Right cardiac atrium (tissue), 5 donors: ENCODE results near the gene CHURC1. TPM values are rescaled to one million over a fixed set of nuclear protein-coding genes. Genes with fewer than 3 reads are reported as not detected.

Experiments
- ATAC-seq, 2 donors: fragments of 200-7000 bp; cut with Tn5 transposase; one replicate each; pipeline versions ENCODE4 v1.8.0 to v1.9.1; 2020; ENCODE audit warnings: moderate library complexity in 2 of 2, mild to moderate bottlenecking in 1 of 2
- DNase-seq, 3 donors: peaks; one replicate each; pipeline ENCODE4 v3.0.0-alpha.2; 2020
- H3K27ac ChIP-seq: one replicate; pipeline ENCODE4 v1.5.1; 2013; ENCODE audit warnings: mild to moderate bottlenecking, low read length, control low read depth, moderate library complexity
- H3K27me3 ChIP-seq: one replicate; pipeline ENCODE4 v1.6.1; 2013; ENCODE audit not compliant: control insufficient read depth, insufficient read depth
- H3K4me1 ChIP-seq: one replicate; pipeline ENCODE4 v1.6.1; 2013; ENCODE audit warnings: low read length; ENCODE audit not compliant: control insufficient read depth, insufficient read depth
- H3K4me3 ChIP-seq: one replicate; pipeline ENCODE4 v1.5.1; 2013; ENCODE audit warnings: low read length, control low read depth
- H3K9me3 ChIP-seq: one replicate; pipeline ENCODE4 v1.6.1; 2013; ENCODE audit warnings: low read length; ENCODE audit not compliant: control insufficient read depth
- WGBS: extraction: QIAGEN DNeasy Blood & Tissue Kit; methylation state at CpG from one replicate; pipeline ENCODE4 v1.1.7; 2013; 5-methylcytosine and 5-hydroxymethylcytosine counted together
- intact Hi-C, 4 donors: fragments of 100-400 bp; cut with DNase I; formaldehyde crosslinking; loops; one replicate each; pipeline versions ENCODE4 v1.11.0 to v1.14.0; 2022 to 2023
- polyA plus RNA-seq: library from polyadenylated mRNA; stranded (reverse); fragments of 200-250 nt; gene quantifications from one replicate; pipeline ENCODE4 v1.2.3, GENCODE V29; 2013
- total RNA-seq, 4 donors: library from RNA; stranded (reverse); fragmentation: NEBNext Ultra II Directional; extraction: Animal tissue kit (Norgen Biotek cat#: 25700); gene quantifications; one replicate each; pipeline ENCODE4 v1.2.1, GENCODE V29; 2021
- donor health status: healthy with polysubstance abuse.
- donor health status: DM: no; HTN: yes; CAD: no.
- donor health status: DM: no; HTN: no; CAD: no.
- donor health status: DM: no; HTN: yes; CAD: no; lungs with severe emphysema.
- donor health status: DM: yes; HTN: yes; CAD: no.

Gene CHURC1
- total and polyA plus RNA-seq, 5 donors: 55.5 to 114 (median 87.3) TPM

DNA sequence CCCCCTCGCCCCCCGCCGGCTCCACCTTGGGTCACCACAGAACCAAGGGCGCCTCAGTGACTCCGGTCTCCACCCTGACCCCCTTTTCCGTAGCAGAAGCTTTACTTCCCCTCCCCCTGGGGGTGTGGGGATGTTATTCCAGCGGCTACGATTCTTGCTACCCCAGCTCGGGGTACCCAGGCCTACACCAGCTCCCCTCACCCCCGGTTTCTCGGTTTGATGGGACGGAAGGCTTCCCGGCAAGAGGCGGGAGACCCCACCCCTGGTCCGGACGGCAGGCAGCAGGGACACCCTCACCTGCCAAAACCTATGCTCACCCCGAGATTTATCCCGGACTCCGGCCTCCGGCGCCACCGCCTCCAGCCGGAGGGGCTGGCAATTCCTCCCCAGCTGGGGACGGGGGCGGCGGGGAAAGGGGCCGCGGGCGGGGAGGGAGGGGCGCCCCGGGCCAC lies 57.3 kb downstream of the CHURC1 start:
- DNase-seq: peak in 1 of 3 donors; percentile 56
- H3K4me1 ChIP-seq: no peaks in the 10 kb centered on the region
- WGBS: 2% methylated on average over 31 of the region's 31 CpGs
- no peak overlapping the region for H3K27ac ChIP-seq
- H3K9me3 ChIP-seq: no peaks in the 10 kb centered on the region
- no peaks in the 10 kb centered on the region for H3K27me3 ChIP-seq
- ATAC-seq: peak; percentile 8 to 9
- peak overlapping the region; percentile 98 for H3K4me3 ChIP-seq
- intact Hi-C loops: loop anchor here in 1 of 4 donors (10.0 kb wide), 1 partner anchor 147 kb away; no protein-coding TSS in a partner anchor

DNA sequence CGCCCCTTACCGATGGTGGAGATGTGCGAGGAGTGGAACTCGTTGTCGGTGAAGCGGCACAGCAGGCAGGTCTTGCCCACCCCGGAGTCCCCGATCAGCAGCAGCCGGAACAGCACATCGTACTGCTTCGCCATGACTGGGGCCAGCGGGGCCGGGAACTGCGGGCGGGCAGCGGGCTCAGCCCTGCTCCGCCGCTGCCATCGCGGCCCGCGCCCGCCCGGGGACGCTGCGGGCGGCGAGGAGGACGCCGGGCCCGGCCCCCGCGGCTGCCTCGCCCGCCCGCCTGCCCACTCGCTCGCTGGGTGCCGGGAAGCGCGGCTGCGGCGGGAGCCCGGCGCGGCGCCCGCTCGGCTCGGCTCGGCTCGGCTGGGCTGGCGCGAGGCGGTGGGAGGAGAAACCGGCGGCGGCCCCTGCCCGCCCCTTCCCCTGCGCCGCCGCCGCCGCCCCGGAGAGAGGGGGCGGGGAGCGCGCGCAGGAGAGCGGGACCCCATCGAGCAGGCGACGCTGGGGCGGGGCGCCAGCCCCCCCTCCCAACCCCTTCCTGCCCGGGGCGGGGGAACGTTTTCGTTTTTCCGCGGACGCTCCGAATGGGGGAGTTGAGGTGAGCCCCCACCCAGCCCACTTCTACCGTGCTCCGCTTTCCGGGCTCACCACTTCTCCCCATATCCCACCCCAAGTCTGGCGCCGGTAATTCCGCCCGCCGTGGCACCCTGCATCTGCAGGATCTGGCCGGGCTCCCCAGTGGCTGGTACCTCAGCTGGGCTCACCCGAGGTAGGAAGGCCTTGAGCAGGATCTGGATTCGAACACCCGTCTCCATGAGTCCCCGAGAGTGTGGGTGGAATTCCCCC lies 57.9 kb downstream of the CHURC1 start, which contains the start of gene RAB15:
TSS of gene RAB15 (minus strand) at position 394 of the 849 bp plus-strand sequence. CDS start at position 134, 260 bp downstream.
- peak; percentile 39 to 77 (median 71) for DNase-seq
- Histone ChIP-seq H3K27me3 (no peaks in the 10 kb centered on the region), H3K4me1 (no peaks in the 10 kb centered on the region), H3K27ac (no peak within 1 kb of the TSS), H3K4me3 (peak within 1 kb of the TSS; percentile 98), H3K9me3 (no peaks in the 10 kb centered on the region)
- intact Hi-C loops: loop anchor here in 1 of 4 donors (10.0 kb wide), 1 partner anchor 147 kb away; no protein-coding TSS in a partner anchor
- ATAC-seq: peak; percentile 80 to 81
- under 1% methylated on average over 94 of the region's 96 CpGs for WGBS

DNA sequence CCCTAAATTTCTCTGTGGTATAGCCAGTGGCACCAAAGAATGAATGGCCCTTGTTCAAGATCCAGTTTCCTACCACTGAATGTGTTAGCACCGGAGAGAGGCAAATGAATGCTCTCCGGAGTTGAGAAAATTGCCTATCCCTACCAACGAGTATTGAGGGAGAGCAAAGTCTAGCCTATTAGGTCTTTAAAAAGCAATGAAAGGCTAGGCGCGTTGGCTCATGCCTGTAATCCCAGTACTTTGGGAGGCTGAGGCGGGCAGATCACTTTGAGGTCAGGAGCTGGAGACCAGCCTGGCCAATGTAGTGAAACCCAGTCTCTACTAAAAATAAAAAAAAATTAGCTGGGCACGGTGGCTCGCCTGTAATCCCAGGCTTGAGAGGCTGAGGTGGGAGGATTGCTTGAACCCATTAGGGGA lies 58.8 kb downstream of the CHURC1 start:
- Histone ChIP-seq H3K9me3 (no peaks in the 10 kb centered on the region), H3K27me3 (no peaks in the 10 kb centered on the region), H3K27ac (no peak overlapping the region), H3K4me1 (no peaks in the 10 kb centered on the region), H3K4me3 (no peak overlapping the region)
- DNase-seq: no peak
- WGBS: 74% methylated on average over 8 of the region's 8 CpGs
- ATAC-seq: no peak
- intact Hi-C loops: loop anchor here in 1 of 4 donors (10.0 kb wide), 1 partner anchor 148 kb away; no protein-coding TSS in a partner anchor

DNA sequence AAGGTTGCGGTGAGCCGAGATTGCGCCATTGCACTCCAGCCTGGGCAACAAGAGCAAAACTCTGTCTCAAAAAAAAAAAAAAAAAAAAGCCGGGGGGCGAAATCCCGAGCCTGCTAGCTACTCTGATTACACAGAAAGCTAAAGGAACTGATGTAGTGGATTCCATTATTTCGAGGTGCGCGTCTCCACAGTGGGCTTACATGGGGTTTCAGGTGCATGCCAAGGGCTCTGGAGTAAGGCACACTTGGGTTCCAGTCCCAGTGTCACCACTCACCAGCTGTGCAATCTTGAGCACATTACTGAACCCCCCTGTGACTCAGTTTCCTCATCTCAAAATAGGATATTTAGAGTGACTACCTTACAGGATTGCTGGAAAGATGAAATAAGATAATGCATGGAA lies 59.6 kb downstream of the CHURC1 start:
- intact Hi-C loops: loop anchor here in 1 of 4 donors (10.0 kb wide), 1 partner anchor 149 kb away; no protein-coding TSS in a partner anchor
- Histone ChIP-seq H3K4me1 (no peaks in the 10 kb centered on the region), H3K4me3 (no peak overlapping the region), H3K27ac (no peak overlapping the region), H3K27me3 (no peaks in the 10 kb centered on the region), H3K9me3 (no peaks in the 10 kb centered on the region)
- DNase-seq (no peak), ATAC-seq (no peak)
- WGBS: 96% methylated on average over 9 of the region's 9 CpGs

DNA sequence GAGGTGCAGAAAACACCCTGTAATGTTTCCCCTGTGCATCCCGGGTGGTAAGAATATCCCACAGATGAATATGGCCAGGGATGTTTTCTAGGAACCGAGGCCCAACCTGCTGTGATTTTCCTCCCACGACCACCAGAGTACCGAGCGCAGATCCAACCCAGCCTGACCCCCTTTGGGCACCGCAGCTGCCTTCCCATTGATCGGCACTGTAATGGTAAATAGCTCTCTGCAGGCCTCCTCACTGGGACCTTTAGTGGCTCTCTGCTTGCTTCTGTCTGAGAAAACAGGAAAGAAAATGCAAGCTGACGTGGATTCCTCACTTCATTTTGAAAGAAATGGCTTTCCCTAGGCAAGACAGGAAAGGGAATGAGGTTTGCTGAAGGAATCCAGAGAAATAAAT lies 60.3 kb downstream of the CHURC1 start:
- DNase-seq (no peak), ATAC-seq (no peak)
- Histone ChIP-seq H3K27ac (no peak overlapping the region), H3K4me1 (no peaks in the 10 kb centered on the region), H3K4me3 (no peak overlapping the region), H3K27me3 (no peaks in the 10 kb centered on the region), H3K9me3 (no peaks in the 10 kb centered on the region)
- WGBS: 58% methylated on average over 8 of the region's 8 CpGs
- intact Hi-C loops: loop anchor here in 1 of 4 donors (10.0 kb wide), 1 partner anchor 150 kb away; no protein-coding TSS in a partner anchor

DNA sequence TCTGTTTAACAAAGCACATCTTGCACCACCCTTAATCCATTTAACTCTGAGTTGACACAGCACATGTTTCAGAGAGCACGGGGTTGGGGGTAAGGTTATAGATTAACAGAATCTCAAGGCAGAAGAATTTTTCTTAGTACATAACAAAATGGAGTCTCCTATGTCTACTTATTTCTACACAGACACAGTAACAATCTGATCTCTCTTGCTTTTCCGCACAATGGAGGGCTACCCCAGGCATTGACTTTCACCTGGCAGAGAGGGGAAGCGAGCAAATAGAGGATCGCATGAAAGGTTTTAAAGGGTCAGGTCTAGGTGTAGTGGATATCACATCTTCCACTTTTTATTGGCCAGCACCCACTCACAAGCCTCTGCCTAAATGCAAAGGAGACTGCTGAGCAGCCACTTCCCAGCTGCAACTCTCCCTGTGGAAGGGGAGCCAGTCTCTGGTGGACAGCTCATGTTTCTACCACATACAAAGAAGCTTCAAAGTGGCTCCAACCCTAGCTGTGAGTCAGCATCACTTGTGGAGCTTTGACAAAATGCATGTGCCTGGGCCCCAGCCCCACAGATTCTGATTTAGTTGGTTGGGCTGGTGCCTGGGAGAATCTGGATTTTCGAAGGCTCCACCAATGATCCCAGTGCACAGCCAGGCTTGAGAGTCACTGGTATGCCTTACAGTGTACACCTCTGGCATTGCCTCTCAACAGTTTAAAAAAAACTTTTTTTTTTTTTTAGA lies 65.2 kb downstream of the CHURC1 start:
- Histone ChIP-seq H3K9me3 (no peaks in the 10 kb centered on the region), H3K4me3 (no peak overlapping the region), H3K27me3 (no peaks in the 10 kb centered on the region), H3K27ac (no peak overlapping the region), H3K4me1 (no peaks in the 10 kb centered on the region)
- ATAC-seq: no peak
- DNase-seq: no peak
- 84% methylated on average over 5 of the region's 5 CpGs for WGBS
- intact Hi-C loops: loop anchor here in 2 of 4 donors (5.0 to 10.0 kb wide), 2 partner anchors 155 to 157 kb away; no protein-coding TSS in a partner anchor

DNA sequence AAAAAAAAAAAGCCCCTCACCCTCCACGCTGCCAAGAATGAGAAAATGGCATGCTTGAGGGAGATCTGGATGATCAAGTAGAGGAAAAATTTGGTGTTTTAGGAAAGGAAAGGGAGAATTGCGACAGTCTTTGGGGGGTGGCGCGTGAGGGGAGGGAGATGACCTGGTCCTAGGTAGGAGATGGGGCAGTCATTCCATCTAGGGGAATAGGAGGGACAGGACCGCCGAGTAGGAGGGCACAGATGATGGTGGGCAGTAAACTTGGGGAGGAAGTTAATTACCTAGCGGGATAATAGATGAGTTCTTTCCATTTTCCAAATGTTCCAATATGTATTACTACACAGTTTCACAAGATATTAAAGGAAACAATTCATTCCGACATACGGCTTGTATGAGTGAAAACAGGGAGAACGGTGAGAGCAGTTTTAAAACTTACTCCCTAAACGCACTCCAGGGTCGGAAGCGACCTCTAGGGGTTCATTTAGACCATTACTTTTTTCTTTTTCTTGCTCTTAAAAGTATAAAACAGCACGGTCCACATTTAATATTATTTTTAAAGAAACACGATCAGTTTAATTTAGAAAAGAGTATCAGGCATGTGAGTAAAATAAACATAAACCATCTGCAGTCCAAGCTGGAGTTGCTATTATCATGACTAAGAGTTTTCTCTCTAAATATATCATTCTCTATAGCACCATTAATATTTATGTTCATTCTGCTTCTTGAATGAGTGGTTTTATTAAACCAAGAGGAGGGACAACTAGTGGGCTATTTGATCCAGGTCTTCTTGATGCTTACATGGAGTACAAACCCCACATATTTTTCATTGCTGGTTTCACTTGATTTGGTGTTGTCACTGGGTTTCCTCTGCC lies 69.4 kb downstream of the CHURC1 start:
- H3K9me3 ChIP-seq: no peaks in the 10 kb centered on the region
- WGBS: 9% methylated on average over 15 of the region's 15 CpGs

More for the DNA sequence above, 69.4 kb downstream of the CHURC1 start:
- intact Hi-C loops: loop anchor here in 1 of 4 donors (5.0 kb wide), 1 partner anchor 161 kb away; no protein-coding TSS in a partner anchor
- DNase-seq (no peak), ATAC-seq (no peak)
- H3K4me3 ChIP-seq: peak overlapping the region; percentile 33
- no peak overlapping the region for H3K27ac ChIP-seq
- no peaks in the 10 kb centered on the region for H3K27me3 ChIP-seq
- no peaks in the 10 kb centered on the region for H3K4me1 ChIP-seq

Other genes starting within 250 kb of the CHURC1 start
- 10 to 100 TPM; 35.7 to 58.7 (median 50.6) TPM for gene PLEKHG3, start 210.0 kb upstream of the CHURC1 start, total RNA-seq
- gene PLEKHG3, start 210.0 kb upstream of the CHURC1 start, polyA plus RNA-seq: 12.6 TPM
- gene SPTB, start 34.5 kb upstream of the CHURC1 start, total RNA-seq: 10 to 100 TPM; 79.4 to 96.5 (median 83.4) TPM
- gene SPTB, start 34.5 kb upstream of the CHURC1 start, polyA plus RNA-seq: 68.4 TPM
- gene GPX2, start 28.3 kb downstream of the CHURC1 start, total RNA-seq: not detected
- 0.23 TPM for gene GPX2, start 28.3 kb downstream of the CHURC1 start, polyA plus RNA-seq
- 10 to 100 TPM; 12.7 to 48.1 (median 16.9) TPM for gene RAB15, start 57.9 kb downstream of the CHURC1 start, total RNA-seq
- gene RAB15, start 57.9 kb downstream of the CHURC1 start, polyA plus RNA-seq: 29.5 TPM
- gene FNTB, start 72.4 kb downstream of the CHURC1 start, total RNA-seq: 10 to 100 TPM; 10.6 to 20.7 (median 15.3) TPM
- 14.9 TPM for gene FNTB, start 72.4 kb downstream of the CHURC1 start, polyA plus RNA-seq
- gene MAX, start 188.1 kb downstream of the CHURC1 start, total RNA-seq: 100 to 1,000 TPM in 3 of 4 donors, 10 to 100 TPM in 1; 93.6 to 117 (median 115) TPM
- gene MAX, start 188.1 kb downstream of the CHURC1 start, polyA plus RNA-seq: 56.3 TPM